ENCODE data around the gene GRIA1.

The GRIA1 gene

DNA sequence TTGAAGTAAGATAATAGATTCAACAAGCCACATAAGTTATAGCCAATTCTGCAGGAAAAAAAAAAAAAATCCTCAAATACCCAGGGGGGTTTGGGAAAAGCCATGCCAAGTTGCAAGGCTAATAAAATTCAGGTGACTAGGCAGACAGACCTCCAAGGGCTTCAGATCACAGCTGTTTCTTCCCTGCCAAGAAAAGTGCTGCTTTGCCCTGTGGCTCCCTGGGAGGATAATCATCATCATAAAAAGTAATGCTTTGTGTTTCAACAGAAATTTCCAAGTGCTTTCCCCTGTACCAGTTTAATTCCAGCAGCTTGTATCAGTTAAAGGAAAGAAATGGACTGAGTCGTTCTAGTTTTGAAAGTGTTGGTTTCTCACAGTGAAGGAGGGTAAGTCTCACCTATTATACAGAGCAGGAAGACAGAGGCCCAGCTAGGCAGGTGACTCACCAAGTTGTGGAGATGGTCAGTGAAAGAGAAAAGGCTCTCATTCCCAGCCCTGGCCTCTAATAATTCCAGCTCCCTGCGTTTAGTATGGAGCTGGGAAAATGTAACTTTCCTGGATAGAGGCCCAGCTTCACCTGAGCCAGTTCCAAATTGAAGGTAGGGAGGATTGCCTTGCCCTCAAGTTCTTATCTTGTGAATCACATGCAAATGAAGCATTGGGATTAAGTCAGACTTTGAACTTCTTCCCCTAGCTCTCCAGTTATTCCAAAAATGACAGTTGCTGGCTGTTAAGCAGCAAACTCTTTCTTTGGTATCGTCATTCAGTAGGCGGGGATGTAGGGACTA, 263.4 kb downstream of the GRIA1 start:
- Mint-ChIP-seq H3K36me3 (ENCODE audit: insufficient read depth) (no peaks in the 10 kb centered on the region), H3K9me3 (peaks cover 0 to 2% of the 10 kb centered on the region in 2 donors), H3K27ac (no peak overlapping the region), H3K27me3 (peaks cover 0 to under 1% of the 10 kb centered on the region in 2 donors), H3K4me3 (no peak overlapping the region), H3K4me1 (ENCODE audit: low read depth in 2 of 2) (no peaks in the 10 kb centered on the region)
- DNase-seq: no peak
- ATAC-seq (replicated peaks): no peak

DNA sequence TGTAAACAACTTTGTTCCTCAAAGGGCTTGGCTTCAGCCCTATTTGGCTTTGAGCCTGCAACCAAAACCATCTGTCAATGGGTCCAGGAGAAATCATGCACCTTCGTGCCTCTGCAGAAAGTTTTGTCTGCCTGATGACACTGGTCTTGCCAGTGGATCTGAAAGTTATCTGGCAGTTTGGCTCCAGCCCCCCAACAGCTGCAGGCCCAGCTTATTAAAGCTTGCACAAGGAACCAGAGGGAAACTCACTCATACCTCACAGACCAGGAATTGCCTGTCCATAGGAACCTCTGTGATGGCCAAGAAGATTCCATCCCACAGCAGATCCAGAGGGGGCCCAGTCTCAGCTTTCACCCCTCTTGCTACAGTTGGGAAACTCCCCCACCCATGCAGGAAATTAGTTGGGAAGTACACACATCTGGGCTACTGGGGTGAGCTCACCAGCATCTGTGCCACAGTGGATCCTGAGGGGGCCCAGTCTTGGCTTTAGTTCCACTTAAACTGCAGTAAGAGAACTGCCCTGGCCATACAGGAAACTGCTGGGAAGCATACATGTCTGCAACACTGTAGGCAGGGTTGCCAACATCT, 265.5 kb downstream of the GRIA1 start:
- H3K27me3 Mint-ChIP-seq: no peaks in the 10 kb centered on the region
- no peak for DNase-seq
- H3K4me1 Mint-ChIP-seq (ENCODE audit: low read depth in 2 of 2): no peaks in the 10 kb centered on the region
- H3K27ac Mint-ChIP-seq: no peak overlapping the region
- no peak for ATAC-seq (replicated peaks)
- no peak overlapping the region for H3K4me3 Mint-ChIP-seq
- H3K9me3 Mint-ChIP-seq: peaks cover 0 to 2% of the 10 kb centered on the region in 2 donors
- H3K36me3 Mint-ChIP-seq (ENCODE audit: insufficient read depth): no peaks in the 10 kb centered on the region

DNA sequence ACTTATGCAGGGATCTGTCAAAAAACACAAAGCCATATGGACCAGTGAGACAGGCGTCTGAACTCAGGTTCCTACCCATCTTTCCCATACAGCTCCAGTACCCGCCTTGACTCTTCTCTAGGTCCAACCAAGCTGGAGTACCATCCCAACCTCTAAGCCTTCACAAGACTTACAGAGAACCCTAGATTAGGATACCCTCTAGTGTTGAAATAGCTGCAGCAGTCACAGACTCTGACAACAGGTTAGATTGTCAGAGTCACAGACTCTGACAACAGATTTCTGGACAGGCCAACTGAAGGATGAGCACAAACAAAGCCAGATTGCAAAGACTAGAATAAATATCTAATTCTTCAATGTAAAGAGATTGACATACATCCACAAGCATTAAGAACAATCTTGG, 266.1 kb downstream of the GRIA1 start:
- peaks cover 0 to 2% of the 10 kb centered on the region in 2 donors for H3K9me3 Mint-ChIP-seq

DNA sequence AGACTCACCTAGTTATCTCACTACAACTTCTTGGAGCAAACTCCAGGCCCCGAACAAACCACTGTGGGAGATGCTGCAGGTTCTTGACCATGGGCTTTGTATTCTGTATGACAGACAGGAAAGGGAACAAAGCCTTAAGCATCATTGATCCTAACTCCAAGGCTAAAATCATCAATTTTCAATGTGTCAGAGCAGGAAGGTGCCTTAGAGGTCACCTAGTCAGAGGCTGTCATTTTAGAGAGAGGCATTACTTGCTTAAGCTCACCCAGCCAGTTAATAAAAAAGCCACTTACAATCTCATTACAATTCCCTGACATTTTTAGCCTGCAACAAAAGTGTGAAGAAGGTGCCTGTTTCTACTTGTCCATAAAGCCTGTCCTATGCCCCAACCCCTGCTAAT, 275.5 kb downstream of the GRIA1 start:
- no peaks in the 10 kb centered on the region for H3K4me1 Mint-ChIP-seq (ENCODE audit: low read depth in 2 of 2)
- ATAC-seq (replicated peaks) (no peak), DNase-seq (no peak)
- H3K27ac Mint-ChIP-seq: no peak overlapping the region
- no peak overlapping the region for H3K4me3 Mint-ChIP-seq
- peaks cover 10 to 11% of the 10 kb centered on the region in 2 donors for H3K27me3 Mint-ChIP-seq
- H3K36me3 Mint-ChIP-seq (ENCODE audit: insufficient read depth): no peaks in the 10 kb centered on the region
- no peaks in the 10 kb centered on the region for H3K9me3 Mint-ChIP-seq

More for the DNA sequence above, 266.1 kb downstream of the GRIA1 start:
- no peaks in the 10 kb centered on the region for H3K4me1 Mint-ChIP-seq (ENCODE audit: low read depth in 2 of 2)
- DNase-seq: no peak
- no peak for ATAC-seq (replicated peaks)
- H3K36me3 Mint-ChIP-seq (ENCODE audit: insufficient read depth): no peaks in the 10 kb centered on the region
- H3K27me3 Mint-ChIP-seq: no peaks in the 10 kb centered on the region
- H3K4me3 Mint-ChIP-seq: no peak overlapping the region
- H3K27ac Mint-ChIP-seq: no peak overlapping the region

DNA sequence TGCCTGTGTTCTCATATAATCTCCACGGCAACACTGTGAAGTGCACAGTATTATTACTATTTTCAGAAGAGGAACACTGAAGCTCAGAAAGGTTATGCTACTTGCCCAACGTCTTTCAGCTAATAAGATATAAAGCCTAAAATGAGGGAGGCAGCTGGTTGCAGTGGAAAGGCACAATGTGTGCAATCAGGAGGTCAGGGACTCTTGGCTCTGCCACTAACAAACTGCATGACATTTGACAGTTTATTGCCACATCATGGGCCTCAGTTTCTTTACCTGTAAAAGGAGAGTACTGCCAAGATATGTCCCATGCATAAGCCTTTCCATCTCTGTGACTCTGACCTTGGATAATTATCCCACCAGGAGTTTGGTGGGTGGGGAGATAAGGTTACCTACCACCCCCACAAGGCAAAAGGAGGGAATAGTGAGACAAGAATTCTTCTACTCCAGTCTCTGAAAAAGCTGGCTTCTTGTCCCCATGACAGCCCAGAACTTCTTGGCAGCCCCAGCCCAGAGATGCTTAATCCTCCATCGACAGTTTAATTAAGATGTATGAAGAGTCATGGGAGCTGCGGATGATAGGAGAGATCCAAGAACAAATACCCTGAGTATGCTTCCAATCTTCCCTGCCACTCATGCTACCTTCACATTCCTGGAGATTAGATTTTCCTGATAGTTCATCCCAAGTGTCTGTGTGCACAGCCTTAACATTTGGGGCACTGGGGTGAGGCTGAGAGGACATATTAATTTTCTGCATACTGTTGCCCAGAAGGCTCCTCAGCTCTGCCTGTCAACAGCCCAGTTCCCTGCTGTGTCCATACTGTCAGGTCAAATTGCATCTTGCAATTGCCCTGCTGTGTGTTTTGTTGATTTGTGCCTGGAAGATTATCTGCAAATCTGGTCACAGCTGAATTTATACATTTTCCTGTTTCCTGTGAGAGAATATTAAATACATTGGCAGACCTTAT, 277.0 kb downstream of the GRIA1 start:
- no peak for ATAC-seq (replicated peaks)
- no peak for DNase-seq
- peaks cover 10 to 12% of the 10 kb centered on the region in 2 donors for H3K27me3 Mint-ChIP-seq

DNA sequence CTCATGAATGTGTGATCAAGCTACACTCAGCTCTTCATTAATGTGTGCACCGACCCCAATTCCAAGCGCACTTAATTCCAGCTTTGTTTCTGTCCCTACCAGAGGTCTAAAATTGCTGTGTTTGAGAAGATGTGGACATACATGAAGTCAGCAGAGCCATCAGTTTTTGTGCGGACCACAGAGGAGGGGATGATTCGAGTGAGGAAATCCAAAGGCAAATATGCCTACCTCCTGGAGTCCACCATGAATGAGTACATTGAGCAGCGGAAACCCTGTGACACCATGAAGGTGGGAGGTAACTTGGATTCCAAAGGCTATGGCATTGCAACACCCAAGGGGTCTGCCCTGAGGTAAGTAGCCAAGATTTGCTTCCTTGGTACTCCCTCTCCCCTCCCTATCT, 279.6 kb downstream of the GRIA1 start:
- H3K4me3 Mint-ChIP-seq: no peak overlapping the region
- DNase-seq: no peak
- H3K9me3 Mint-ChIP-seq: no peaks in the 10 kb centered on the region
- H3K4me1 Mint-ChIP-seq (ENCODE audit: low read depth in 2 of 2): no peaks in the 10 kb centered on the region
- H3K36me3 Mint-ChIP-seq (ENCODE audit: insufficient read depth): no peaks in the 10 kb centered on the region
- peaks cover 0 to 7% of the 10 kb centered on the region in 2 donors for H3K27me3 Mint-ChIP-seq
- no peak for ATAC-seq (replicated peaks)
- H3K27ac Mint-ChIP-seq: no peak overlapping the region

More for the DNA sequence above, 277.0 kb downstream of the GRIA1 start:
- H3K27ac Mint-ChIP-seq: no peak overlapping the region
- H3K36me3 Mint-ChIP-seq (ENCODE audit: insufficient read depth): no peaks in the 10 kb centered on the region
- no peaks in the 10 kb centered on the region for H3K4me1 Mint-ChIP-seq (ENCODE audit: low read depth in 2 of 2)
- no peaks in the 10 kb centered on the region for H3K9me3 Mint-ChIP-seq
- H3K4me3 Mint-ChIP-seq: no peak overlapping the region

DNA sequence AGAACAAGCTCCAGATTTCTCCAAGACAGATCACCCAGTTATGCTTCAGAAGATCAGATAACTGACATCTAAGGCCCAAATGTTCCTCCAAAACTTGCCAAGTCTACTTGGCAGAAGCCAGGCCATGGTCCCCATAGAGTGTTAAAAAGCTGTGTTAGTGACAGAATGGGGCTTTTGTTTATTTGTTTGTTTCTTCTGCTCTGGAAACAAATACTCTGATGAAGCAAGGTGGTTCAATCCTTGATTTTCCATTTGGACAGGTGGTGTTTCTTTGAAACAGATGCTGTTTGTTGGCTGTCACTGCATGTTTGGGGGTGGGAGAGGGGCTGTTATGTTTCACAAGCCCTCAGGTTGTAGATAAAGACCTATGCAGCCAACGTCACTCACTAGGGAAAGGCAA, 284.2 kb downstream of the GRIA1 start:
- no peaks in the 10 kb centered on the region for H3K4me1 Mint-ChIP-seq (ENCODE audit: low read depth in 2 of 2)
- no peak for ATAC-seq (replicated peaks)

DNA sequence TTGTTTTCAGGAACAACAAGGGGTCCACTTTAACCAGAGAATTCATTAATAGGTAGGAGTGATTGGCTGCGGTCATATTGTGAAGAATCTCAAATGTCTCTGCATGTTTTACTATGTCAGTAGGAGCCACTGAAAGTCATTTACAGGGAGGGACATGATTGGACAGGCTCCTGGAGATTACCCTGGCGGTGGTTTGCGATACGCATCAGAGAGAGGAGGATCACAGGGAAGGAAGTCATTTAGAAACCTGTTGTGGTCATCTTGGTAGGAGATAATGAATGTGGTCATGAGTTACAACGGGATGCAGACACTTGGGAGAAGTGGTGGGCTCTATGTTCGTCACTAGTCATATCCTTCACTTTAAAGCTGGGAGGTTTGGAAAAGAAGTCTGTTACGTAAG, 285.5 kb downstream of the GRIA1 start:
- no peak overlapping the region for H3K4me3 Mint-ChIP-seq
- no peak overlapping the region for H3K27ac Mint-ChIP-seq
- H3K4me1 Mint-ChIP-seq (ENCODE audit: low read depth in 2 of 2): no peaks in the 10 kb centered on the region
- DNase-seq: no peak
- H3K27me3 Mint-ChIP-seq: peaks cover 34 to 37% of the 10 kb centered on the region in 2 donors
- no peak for ATAC-seq (replicated peaks)
- H3K36me3 Mint-ChIP-seq (ENCODE audit: insufficient read depth): no peaks in the 10 kb centered on the region
- peaks cover 5 to 8% of the 10 kb centered on the region in 2 donors for H3K9me3 Mint-ChIP-seq

More for the DNA sequence above, 284.2 kb downstream of the GRIA1 start:
- Mint-ChIP-seq H3K36me3 (ENCODE audit: insufficient read depth) (no peaks in the 10 kb centered on the region), H3K27me3 (peaks cover 27 to 36% of the 10 kb centered on the region in 2 donors), H3K4me3 (no peak overlapping the region), H3K27ac (no peak overlapping the region), H3K9me3 (peaks cover 5 to 8% of the 10 kb centered on the region in 2 donors)
- DNase-seq: no peak

DNA sequence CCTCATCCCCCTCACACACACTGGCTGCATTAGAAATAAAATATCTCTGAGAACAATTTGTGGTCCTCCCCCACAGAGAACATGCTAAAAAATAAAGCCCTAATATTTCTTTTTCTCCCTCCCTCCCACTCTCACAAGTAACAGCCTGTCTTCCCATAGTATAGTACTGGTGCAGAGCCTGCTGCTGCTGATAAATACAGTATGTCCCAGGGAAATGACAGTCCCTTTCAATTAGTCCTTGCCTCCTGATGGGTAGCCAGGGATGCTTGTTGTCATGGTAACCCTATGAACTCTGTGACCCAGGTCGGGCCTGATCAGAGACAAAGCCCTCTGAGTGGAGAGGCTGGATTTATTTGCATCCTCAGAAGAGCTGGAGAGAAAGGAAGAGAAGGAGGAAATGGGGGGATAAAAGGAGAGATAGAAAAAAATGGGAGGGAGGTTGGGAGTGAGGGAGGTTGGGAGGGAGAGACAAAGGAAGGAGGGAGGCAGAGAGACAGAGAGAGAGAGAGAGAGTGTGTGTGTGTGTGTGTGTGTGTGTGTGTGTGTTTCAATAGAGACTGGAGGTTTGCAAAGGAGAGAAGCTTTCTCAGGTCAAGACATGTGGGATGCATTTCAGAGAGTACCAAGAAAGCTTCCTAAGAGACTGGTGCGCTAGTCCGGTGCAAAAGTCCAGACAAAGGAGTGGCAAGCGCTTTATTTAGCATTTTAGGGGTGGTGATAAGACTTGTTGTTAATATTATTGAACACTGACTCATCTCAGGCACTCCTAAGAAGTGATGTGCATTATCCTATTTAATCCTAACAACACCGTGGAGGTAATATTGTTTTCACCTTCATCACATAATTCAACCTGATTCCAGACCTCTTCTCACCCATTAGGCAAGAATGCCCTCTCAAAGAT, 287.5 kb downstream of the GRIA1 start:
- no peaks in the 10 kb centered on the region for H3K4me1 Mint-ChIP-seq (ENCODE audit: low read depth in 2 of 2)
- peaks cover 5 to 8% of the 10 kb centered on the region in 2 donors for H3K9me3 Mint-ChIP-seq
- no peaks in the 10 kb centered on the region for H3K36me3 Mint-ChIP-seq (ENCODE audit: insufficient read depth)
- peaks cover 42 to 45% of the 10 kb centered on the region in 2 donors for H3K27me3 Mint-ChIP-seq
- H3K4me3 Mint-ChIP-seq: no peak overlapping the region
- DNase-seq (no peak), ATAC-seq (replicated peaks) (no peak)
- H3K27ac Mint-ChIP-seq: no peak overlapping the region

DNA sequence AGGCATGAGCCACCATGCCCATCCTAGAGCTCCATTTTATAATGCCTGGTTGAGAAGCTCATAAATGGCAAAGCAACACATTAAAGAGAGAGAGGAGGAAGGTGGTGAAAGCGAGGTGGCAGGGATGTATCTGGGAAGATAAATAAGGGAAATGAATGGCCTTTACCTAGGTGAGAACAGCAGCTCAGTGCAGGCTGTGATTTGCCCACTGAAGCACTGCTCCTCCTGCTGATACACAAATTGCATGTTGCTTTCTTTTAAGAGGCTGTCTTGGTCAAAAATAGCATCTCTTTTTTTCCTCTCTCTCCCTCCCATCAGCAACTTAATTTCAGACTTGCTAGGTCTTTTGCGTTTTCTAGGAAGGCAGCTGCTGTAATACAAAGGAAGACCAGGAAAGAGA, 289.4 kb downstream of the GRIA1 start:
- peaks cover 44 to 45% of the 10 kb centered on the region in 2 donors for H3K27me3 Mint-ChIP-seq
- ATAC-seq (replicated peaks): no peak
- H3K4me1 Mint-ChIP-seq (ENCODE audit: low read depth in 2 of 2): no peaks in the 10 kb centered on the region
- DNase-seq: no peak
- no peaks in the 10 kb centered on the region for H3K36me3 Mint-ChIP-seq (ENCODE audit: insufficient read depth)
- no peak overlapping the region for H3K27ac Mint-ChIP-seq
- peaks cover 5 to 8% of the 10 kb centered on the region in 2 donors for H3K9me3 Mint-ChIP-seq
- no peak overlapping the region for H3K4me3 Mint-ChIP-seq

DNA sequence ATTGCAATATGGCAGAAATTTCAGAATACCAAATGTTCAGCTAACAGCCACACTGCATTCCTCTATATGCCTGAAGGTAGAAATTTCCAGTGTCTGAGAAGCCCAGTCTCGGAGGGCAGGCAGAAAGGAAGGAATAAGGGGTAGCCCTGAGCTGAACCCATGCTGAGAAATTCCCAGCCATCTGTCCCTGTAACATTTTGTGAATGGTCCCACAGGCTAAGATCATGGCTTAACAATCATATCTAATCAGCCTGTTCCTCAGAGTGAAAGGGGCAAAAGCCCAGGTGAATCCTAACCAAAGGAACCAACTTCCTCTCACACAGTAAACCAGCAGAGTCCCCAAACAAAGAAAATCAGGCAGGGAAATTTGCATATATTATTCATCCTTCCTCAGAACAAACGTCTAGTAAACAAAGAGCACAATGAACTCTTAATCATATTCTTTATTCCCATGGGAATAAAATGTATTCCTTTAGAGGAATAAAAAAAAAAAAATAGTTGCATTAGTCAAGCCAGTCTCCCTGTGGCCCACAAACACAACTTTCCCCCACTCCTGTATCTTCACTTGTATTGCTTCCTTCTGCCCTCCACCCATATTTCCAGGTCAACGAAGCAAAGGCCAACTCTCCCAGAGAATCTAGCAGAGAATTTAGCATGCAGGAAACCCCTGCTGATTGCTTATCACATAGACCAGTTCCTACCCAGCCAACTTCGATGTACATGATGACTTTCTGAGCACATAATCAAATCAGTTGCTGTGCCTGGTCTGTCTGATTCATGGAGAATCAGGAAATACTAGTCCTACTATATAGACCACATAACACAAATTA, 290.6 kb downstream of the GRIA1 start:
- DNase-seq: no peak
- Mint-ChIP-seq H3K36me3 (ENCODE audit: insufficient read depth) (no peaks in the 10 kb centered on the region), H3K9me3 (peaks cover under 1% of the 10 kb centered on the region in 2 donors), H3K4me1 (ENCODE audit: low read depth in 2 of 2) (no peaks in the 10 kb centered on the region), H3K27ac (no peak overlapping the region), H3K4me3 (no peak overlapping the region), H3K27me3 (peaks cover 34 to 37% of the 10 kb centered on the region in 2 donors)
- ATAC-seq (replicated peaks): no peak

All from effector memory CD8-positive, alpha-beta T cell (primary cell).